Caco-2 (cell line): ENCODE measurements around the gene KLHL29. TPM values are rescaled to one million over a fixed set of nuclear protein-coding genes. Genes with fewer than 3 reads are reported as not detected.

ENCODE experiments used
- BruUV-seq: library from RNA; stranded (reverse); fragments of 400-500 nt; replicated peaks from 2 replicates; lab custom pipeline; 2021; lab: Mats Ljungman, UMichigan
- CTCF ChIA-PET: fragments of 300-600 bp; sonication (Branson Sonifier 250); formaldehyde crosslinking; loops from one replicate; lab custom pipeline; 2022; ENCODE audit warnings: antibody characterized with exemption; lab: Charles Lee
- POLR2A ChIA-PET: fragments of 300-600 bp; sonication (Branson Sonifier 250); formaldehyde crosslinking; loops from one replicate; lab custom pipeline; 2022; ENCODE audit warnings: antibody characterized with exemption; lab: Charles Lee
- DNase-seq, 2 experiments: peaks; one replicate each; pipeline versions ENCODE4 v3.0.0 to v3.0.0-alpha.2; 2020 to 2022
- H3K27me3 ChIP-seq: replicated peaks from 2 replicates; pipeline ENCODE4 v1.6.0; 2011; ENCODE audit warnings: low read length; ENCODE audit not compliant: control insufficient read depth, insufficient read depth
- H3K36me3 ChIP-seq: 2 replicates; pipeline ENCODE4 v1.5.1; 2011; ENCODE audit warnings: low read length; ENCODE audit not compliant: control insufficient read depth, insufficient read depth
- H3K4me1 ChIP-seq: fragments of 250-450 bp; sonication (Bioruptor Pico); 2 replicates; pipeline ENCODE4 v1.5.1; 2020; ENCODE audit warnings: mild to moderate bottlenecking
- H3K4me3 ChIP-seq: 2 replicates; pipeline ENCODE4 v1.5.1; 2011; ENCODE audit warnings: low read depth, mild to moderate bottlenecking, control low read depth, low read length
- H3K9me3 ChIP-seq: fragments of 250-450 bp; sonication (Bioruptor Pico); 2 replicates; pipeline ENCODE4 v1.5.1; 2020; ENCODE audit warnings: mild to moderate bottlenecking, moderate library complexity
- H3K27ac Mint-ChIP-seq: one replicate; pipeline ENCODE4 v1.8.0; 2022; ENCODE audit warnings: mixed read lengths; ENCODE audit not compliant: unreplicated experiment
- H3K27me3 Mint-ChIP-seq: one replicate; pipeline ENCODE4 v1.8.0; 2022; ENCODE audit warnings: mixed read lengths; ENCODE audit not compliant: insufficient read depth, unreplicated experiment
- H3K36me3 Mint-ChIP-seq: one replicate; pipeline ENCODE4 v1.8.0; 2022; ENCODE audit warnings: mild to moderate bottlenecking, mixed read lengths; ENCODE audit not compliant: insufficient read depth, unreplicated experiment
- H3K4me1 Mint-ChIP-seq: one replicate; pipeline ENCODE4 v1.8.0; 2022; ENCODE audit warnings: low read depth, mixed read lengths; ENCODE audit not compliant: unreplicated experiment
- H3K4me3 Mint-ChIP-seq: one replicate; pipeline ENCODE4 v1.8.0; 2022; ENCODE audit warnings: mild to moderate bottlenecking, moderate library complexity, mixed read lengths; ENCODE audit not compliant: unreplicated experiment
- H3K9me3 Mint-ChIP-seq: one replicate; pipeline ENCODE4 v1.8.0; 2022; ENCODE audit warnings: mixed read lengths; ENCODE audit not compliant: unreplicated experiment
- intact Hi-C: fragments of 100-400 bp; cut with micrococcal nuclease; formaldehyde crosslinking; loops from one replicate; pipeline ENCODE4 v1.10.0; 2022; ENCODE audit not compliant: unreplicated experiment
- total RNA-seq: library from RNA; stranded (reverse); gene quantifications from 2 replicates; pipeline ENCODE4 v1.2.3, GENCODE V29; 2022
- TF ChIP-seq, protein P1 (sequence below), 2 experiments: fragments of 200-600 bp in 1 of 2; IDR thresholded peaks; 1 replicate in 1 of 2; 2 replicates in 1 of 2; pipeline versions ENCODE4 v1.5.1 to v1.8.0; 2011 to 2022; ENCODE audit warnings: antibody characterized with exemption in 1 of 2, control low read depth in 1 of 2, inconsistent platforms in 1 of 2, low read depth in 1 of 2, low read length in 1 of 2, mild to moderate bottlenecking in 1 of 2, moderate library complexity in 1 of 2; ENCODE audit not compliant: insufficient read depth in 1 of 2, severe bottlenecking in 1 of 2, unreplicated experiment in 1 of 2

Gene KLHL29
- total RNA-seq, 1 experiment from 2014 or later, result 0.61 TPM

DNA sequence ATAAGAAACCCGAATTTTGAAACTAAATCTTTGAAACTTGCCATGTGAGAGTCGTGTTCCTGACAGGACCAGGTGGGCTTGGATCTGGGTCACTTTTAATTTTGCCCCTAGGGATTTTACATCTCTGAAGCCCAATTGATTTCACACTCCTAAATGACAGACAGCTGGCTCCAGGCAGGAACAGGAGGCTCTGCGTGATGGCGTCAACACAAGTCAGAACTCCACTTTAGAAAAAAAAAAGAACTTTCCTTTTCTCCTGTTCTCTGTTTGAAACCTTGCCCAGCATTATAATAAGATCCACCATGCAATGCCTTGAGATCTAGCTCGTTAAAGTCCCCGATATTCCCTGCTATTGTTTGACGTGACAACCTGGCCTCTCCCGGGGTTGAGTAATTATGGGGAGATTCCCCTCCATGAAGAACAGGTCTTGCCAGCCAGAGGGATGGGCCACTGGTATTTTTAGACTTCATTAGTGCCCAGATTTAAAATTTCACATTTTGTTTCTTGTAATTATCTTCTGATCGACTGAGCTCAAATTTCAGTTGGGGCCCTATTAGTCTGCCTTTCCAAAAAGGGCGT, 260.3 kb downstream of the KLHL29 start:
- H3K4me1 Mint-ChIP-seq, result no peaks in the 10 kb centered on the region
- H3K27me3 Mint-ChIP-seq, result no peaks in the 10 kb centered on the region
- Histone ChIP-seq H3K4me3 (no peak overlapping the region), H3K4me1 (no peaks in the 10 kb centered on the region), H3K36me3 (no peaks in the 10 kb centered on the region), H3K27me3 (no peaks in the 10 kb centered on the region), H3K9me3 (no peaks in the 10 kb centered on the region)
- ChIA-PET CTCF (no interaction called here), POLR2A (no interaction called here)
- H3K27ac Mint-ChIP-seq, result no peak overlapping the region
- H3K4me3 Mint-ChIP-seq, result no peak overlapping the region
- no peaks in the 10 kb centered on the region for H3K36me3 Mint-ChIP-seq
- intact Hi-C loops, result no loop called here
- no TSS peak for BruUV-seq
- TF ChIP-seq, protein P1, sequence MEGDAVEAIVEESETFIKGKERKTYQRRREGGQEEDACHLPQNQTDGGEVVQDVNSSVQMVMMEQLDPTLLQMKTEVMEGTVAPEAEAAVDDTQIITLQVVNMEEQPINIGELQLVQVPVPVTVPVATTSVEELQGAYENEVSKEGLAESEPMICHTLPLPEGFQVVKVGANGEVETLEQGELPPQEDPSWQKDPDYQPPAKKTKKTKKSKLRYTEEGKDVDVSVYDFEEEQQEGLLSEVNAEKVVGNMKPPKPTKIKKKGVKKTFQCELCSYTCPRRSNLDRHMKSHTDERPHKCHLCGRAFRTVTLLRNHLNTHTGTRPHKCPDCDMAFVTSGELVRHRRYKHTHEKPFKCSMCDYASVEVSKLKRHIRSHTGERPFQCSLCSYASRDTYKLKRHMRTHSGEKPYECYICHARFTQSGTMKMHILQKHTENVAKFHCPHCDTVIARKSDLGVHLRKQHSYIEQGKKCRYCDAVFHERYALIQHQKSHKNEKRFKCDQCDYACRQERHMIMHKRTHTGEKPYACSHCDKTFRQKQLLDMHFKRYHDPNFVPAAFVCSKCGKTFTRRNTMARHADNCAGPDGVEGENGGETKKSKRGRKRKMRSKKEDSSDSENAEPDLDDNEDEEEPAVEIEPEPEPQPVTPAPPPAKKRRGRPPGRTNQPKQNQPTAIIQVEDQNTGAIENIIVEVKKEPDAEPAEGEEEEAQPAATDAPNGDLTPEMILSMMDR (IDR thresholded peaks at IDR 0.05; ENCODE audit: insufficient read depth in 1 of 2, low read depth in 1 of 2, low read length in 1 of 2, severe bottlenecking in 1 of 2, unreplicated experiment in 1 of 2), result no peak
- DNase-seq, result no peak
- no peaks in the 10 kb centered on the region for H3K9me3 Mint-ChIP-seq

DNA sequence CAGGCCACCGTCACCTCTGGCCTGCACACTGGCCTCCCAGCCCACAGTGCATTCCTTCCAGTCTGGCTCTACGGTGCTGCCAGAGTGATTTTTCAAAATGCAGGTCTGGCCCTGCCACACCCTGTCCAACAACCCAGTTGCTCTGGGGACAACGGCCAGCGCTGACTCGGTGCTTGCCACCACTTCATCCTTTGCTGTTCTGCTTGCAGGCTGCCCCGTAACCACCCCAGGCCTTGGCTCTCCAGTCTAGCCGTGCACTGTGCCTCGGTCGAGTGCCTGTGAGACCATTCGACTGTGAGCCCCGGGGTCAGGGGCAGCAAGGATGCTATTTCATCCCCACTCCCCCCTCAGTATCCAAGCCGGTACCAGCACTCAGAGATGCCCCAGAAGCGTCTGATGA, 262.6 kb downstream of the KLHL29 start:
- intact Hi-C loops, result no loop called here
- no peak overlapping the region for H3K4me3 Mint-ChIP-seq
- no peaks in the 10 kb centered on the region for H3K4me1 ChIP-seq
- H3K27me3 Mint-ChIP-seq, result no peaks in the 10 kb centered on the region
- no peak overlapping the region for H3K27ac Mint-ChIP-seq
- no peak for DNase-seq
- TF ChIP-seq, protein P1 (IDR thresholded peaks at IDR 0.05; ENCODE audit: insufficient read depth in 1 of 2, low read depth in 1 of 2, low read length in 1 of 2, severe bottlenecking in 1 of 2, unreplicated experiment in 1 of 2), result no peak
- ChIA-PET CTCF (no interaction called here), POLR2A (no interaction called here)
- H3K36me3 Mint-ChIP-seq, result no peaks in the 10 kb centered on the region
- no peaks in the 10 kb centered on the region for H3K4me1 Mint-ChIP-seq
- H3K27me3 ChIP-seq, result no peaks in the 10 kb centered on the region
- H3K9me3 Mint-ChIP-seq, result no peaks in the 10 kb centered on the region
- BruUV-seq, result no TSS peak
- no peaks in the 10 kb centered on the region for H3K36me3 ChIP-seq
- no peak overlapping the region for H3K4me3 ChIP-seq
- H3K9me3 ChIP-seq, result no peaks in the 10 kb centered on the region

DNA sequence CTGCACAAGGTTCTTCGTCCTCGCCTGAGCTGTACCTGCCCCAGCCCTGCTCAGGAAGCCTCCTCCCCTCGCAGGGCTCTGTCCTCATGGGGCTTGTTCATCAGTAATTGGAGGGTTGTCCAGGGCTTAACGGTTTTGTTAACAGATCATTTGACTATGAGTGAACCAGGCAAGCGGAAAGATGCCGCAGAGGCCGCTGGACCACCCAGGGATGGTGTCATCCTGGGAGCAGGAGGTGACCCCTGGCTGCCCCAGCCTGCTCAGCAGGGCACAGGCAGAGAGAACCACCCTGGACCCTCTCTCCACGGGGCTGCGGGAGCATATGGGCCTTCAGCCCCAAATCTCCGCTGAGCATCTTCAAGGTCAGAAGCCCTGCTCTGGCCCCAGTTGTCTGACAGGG, 264.3 kb downstream of the KLHL29 start:
- intact Hi-C loops, result no loop called here
- no peaks in the 10 kb centered on the region for H3K4me1 Mint-ChIP-seq
- DNase-seq, result no peak
- H3K4me3 ChIP-seq, result no peak overlapping the region
- H3K36me3 Mint-ChIP-seq, result no peaks in the 10 kb centered on the region
- H3K4me3 Mint-ChIP-seq, result no peak overlapping the region
- BruUV-seq, result no TSS peak
- H3K4me1 ChIP-seq, result no peaks in the 10 kb centered on the region
- no peaks in the 10 kb centered on the region for H3K9me3 ChIP-seq
- no peaks in the 10 kb centered on the region for H3K27me3 Mint-ChIP-seq
- H3K9me3 Mint-ChIP-seq, result no peaks in the 10 kb centered on the region
- TF ChIP-seq, protein P1 (IDR thresholded peaks at IDR 0.05; ENCODE audit: insufficient read depth in 1 of 2, low read depth in 1 of 2, low read length in 1 of 2, severe bottlenecking in 1 of 2, unreplicated experiment in 1 of 2), result no peak
- no peaks in the 10 kb centered on the region for H3K36me3 ChIP-seq
- POLR2A ChIA-PET, result no interaction called here
- no peak overlapping the region for H3K27ac Mint-ChIP-seq
- CTCF ChIA-PET, result no interaction called here
- no peaks in the 10 kb centered on the region for H3K27me3 ChIP-seq
